Measurements from ENCODE around the gene THAP3. TPM values are rescaled to one million over a fixed set of nuclear protein-coding genes. Genes with fewer than 3 reads are reported as not detected.

Gene THAP3
- total RNA-seq, 4 donors from 2014 or later = 21.1 to 51.7 (median 33.7) TPM

DNA sequence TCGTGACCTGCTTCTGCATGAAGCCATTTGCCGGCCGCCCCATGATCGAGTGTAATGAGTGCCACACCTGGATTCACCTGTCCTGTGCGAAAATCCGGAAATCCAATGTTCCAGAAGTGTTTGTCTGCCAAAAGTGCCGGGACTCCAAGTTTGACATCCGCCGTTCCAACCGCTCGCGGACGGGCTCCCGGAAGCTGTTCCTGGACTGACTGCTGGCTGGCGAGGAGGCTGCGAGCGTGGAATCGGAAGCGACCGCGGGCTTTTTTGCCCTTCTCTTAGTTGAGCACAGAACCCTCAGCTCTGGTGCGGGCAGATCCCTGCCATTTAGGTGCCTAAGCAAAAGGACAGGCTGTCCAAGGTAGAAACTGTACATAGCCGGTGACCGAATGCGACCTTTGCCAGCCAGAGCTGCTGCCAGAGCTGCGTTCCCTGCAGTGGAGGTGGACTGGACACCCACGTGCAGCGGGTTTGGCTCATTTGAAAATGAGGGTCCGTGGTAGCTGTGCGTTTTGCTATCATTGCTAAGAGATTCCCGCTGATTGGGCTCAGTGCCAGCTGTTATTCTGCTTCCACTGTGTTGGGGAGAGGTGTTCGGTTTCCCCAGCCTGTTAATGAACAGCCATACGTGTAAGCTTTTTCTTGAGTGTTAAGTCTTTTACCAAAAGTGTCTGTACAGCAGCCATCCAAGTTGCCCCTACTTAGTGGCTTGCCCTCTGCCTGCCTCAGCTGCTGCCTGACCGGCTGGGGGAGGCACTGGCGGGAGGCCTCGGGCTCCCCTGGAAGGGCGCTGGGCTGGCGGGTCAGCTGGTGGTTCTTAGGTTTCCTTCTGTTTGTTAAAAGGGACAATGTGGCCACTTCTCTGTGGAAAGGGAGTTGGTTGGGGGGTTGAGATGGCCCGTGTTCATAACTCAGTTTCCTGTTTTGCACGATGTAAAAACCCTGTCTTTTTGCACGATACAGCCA lies 3.0 kb upstream of the THAP3 start:
- TF ChIP-seq, protein P1, sequence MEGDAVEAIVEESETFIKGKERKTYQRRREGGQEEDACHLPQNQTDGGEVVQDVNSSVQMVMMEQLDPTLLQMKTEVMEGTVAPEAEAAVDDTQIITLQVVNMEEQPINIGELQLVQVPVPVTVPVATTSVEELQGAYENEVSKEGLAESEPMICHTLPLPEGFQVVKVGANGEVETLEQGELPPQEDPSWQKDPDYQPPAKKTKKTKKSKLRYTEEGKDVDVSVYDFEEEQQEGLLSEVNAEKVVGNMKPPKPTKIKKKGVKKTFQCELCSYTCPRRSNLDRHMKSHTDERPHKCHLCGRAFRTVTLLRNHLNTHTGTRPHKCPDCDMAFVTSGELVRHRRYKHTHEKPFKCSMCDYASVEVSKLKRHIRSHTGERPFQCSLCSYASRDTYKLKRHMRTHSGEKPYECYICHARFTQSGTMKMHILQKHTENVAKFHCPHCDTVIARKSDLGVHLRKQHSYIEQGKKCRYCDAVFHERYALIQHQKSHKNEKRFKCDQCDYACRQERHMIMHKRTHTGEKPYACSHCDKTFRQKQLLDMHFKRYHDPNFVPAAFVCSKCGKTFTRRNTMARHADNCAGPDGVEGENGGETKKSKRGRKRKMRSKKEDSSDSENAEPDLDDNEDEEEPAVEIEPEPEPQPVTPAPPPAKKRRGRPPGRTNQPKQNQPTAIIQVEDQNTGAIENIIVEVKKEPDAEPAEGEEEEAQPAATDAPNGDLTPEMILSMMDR (IDR thresholded peaks at IDR 0.05; ENCODE audit: low read depth) = no peak

DNA sequence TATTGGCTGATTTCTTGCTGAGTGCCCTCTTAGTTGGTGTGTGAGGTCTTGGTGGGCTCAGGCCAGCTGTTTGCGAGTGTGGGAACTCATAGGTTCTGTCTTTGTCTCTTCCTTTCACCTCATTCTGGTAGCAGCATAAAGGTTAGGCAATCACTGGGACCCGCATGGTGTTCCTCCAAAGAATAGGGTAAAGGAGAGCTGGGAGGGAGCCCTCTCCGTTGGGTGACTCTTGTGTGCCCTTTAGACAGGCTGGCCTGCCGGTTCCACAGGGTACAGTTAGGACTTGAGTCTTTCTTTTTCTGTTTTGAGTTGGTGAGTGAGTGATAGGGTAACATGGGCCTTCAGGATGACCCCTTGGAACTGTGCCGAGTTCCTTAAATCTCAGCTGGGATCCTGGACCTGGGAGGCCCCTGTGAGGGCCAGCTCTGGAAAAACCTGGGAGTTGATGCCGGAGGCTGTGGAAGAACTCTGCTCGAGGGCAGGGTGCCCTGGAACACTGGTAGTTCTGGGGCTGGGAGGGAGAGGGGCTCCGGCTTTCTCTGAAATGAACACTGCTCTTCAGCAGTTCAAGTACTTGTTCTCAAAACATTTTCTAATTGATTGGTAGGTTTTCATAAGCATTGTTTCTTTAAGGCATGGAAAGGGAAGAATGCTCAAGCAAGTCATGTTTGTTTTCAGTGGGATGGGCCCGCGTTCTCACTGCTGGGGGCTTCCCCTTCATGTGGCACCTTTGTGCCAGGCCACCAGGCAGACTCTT lies 2.1 kb upstream of the THAP3 start:
- TF ChIP-seq, protein P1 (IDR thresholded peaks at IDR 0.05; ENCODE audit: low read depth) = no peak

DNA sequence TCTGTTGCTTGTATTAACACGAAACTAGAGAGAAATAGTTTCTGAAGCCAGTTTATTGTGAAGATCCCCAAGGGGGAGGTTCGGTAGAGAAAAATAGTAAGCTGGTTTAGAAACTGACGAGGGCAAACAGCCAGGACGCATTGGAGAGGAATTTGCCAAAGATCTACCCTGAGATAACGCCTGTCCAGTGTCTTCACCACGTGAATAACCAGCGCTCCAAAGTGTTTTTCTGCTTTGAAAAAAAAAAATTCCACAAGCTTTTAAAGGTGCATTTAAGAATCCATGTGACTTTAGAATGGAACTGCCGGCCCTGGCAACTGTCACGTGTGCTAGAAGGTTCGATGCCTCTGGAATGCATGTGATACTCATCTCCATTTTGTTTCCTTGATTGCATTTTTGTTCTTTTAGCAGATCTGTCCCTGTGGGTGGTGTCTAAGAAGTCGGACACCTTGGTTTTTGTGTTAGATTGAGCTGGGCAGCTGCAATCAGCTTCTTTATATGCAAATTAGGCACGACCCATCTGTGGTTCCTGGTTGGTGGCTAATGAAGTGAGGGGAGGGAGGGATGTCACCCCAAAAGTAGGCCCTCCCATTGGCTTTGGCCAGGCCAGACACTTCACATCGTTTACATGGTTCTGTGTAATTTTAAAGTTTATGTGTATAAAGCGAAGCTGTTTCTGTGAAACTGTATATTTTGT lies 1.3 kb upstream of the THAP3 start:
- TF ChIP-seq, protein P1 (IDR thresholded peaks at IDR 0.05; ENCODE audit: low read depth) = no peak

DNA sequence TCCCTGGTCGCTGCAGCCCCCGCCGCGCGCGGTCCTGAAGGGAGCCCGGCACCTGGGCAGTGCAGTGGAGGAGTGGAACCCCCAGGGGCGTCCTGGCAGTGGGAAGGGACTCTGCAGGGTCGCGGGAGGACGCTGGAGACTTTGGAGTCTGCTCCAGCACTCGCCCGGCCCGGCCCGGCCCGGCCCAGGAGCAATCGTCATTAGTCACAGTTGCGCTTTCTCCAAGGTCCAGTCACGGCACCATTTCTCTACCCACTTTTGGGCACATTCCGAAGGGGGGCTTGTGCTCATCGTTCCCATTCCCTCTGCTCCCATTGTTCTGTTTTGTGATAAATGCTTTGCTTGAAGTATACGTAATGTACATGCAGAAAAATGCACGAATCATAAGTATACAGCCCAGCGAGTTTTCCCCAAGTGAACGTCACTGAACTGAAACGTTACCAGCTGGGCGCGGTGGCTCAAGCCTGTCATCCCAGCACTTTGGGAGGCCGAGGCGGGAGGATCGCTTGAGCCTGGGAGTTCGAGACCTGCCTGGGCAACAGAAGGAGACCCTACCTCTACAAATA lies 999 bp downstream of the THAP3 start:
- TF ChIP-seq, protein P1 (IDR thresholded peaks at IDR 0.05; ENCODE audit: low read depth) = no peak

DNA sequence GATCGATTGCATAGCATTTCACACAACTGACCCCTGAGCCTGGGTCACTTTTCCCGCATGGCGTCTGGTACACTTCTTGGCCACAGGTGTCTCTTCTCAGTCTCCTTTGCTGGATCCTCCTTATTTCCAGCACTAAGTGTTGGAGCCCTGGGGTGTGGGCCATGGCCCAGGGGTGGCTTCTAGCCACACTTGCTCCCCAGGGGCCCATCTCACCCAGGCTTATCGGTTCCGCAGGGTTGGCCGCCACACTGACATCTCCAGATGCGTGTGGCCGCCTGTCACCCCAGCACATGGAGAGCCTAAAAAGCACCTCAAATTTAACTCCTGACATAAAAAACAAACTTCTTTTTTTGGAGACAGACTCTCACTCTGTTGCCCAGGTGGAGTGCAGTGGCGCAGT lies 2.4 kb downstream of the THAP3 start:
- TF ChIP-seq, protein P1 (IDR thresholded peaks at IDR 0.05; ENCODE audit: low read depth) = no peak

DNA sequence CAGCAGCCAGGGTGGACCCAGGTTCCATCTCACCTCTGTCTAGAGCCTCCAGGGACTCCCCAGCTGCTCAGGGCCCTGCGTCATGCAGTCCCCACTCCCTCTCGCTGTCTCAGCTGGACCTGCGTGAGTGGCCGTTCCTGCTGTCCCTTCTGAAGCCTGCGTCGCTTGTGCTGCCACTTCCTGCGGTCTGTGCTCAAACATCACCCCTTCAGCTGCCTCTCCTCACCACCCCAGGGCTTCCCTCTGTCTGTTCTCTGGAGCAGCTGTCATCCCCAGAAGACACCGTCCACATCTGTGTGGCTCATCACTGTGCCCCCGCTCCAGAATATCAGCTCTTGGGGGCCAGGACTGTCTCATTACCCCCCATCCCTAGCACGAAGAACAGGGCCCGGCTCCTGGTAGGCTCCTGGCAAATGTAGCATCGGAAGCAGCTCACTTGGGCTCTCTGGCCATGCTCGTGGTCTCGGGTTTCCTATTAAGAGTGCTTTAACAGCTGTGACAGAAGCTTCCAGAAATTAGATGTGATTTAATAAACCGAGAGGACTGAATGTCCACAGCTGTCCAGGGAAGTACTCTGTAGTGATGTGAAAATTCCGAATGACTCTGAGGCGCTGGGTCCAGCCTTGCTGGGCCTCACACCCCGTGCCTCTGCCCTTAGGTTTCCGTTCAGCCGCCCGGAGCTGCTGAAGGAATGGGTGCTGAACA lies 3.3 kb downstream of the THAP3 start:
- TF ChIP-seq, protein P1 (IDR thresholded peaks at IDR 0.05; ENCODE audit: low read depth) = no peak
